Endothelial cell of umbilical vein (primary cell): ENCODE data around the gene CEP68. TPM values are rescaled to one million over a fixed set of nuclear protein-coding genes. Genes with fewer than 3 reads are reported as not detected.

ENCODE experiments used
- BruUV-seq: library from RNA; stranded (reverse); fragments of 400-500 nt; replicated peaks from 2 replicates; lab custom pipeline; 2021; lab: Mats Ljungman, UMichigan
- CTCF ChIA-PET: fragments of 300-600, 350-600 bp; sonication (Branson Sonifier 250); formaldehyde crosslinking; loops from one replicate; lab custom pipeline; 2021; ENCODE audit warnings: antibody characterized with exemption, inconsistent platforms; lab: Charles Lee
- POLR2A ChIA-PET: fragments of 300-600, 350-600 bp; sonication (Branson Sonifier 250); formaldehyde crosslinking; loops from one replicate; lab custom pipeline; 2021; ENCODE audit warnings: antibody characterized with exemption, inconsistent platforms; lab: Charles Lee
- DNase-seq: peaks from one replicate; pipeline ENCODE4 v3.0.0-alpha.2; 2011; ENCODE audit warnings: low read depth, low spot score
- FAIRE-seq: peaks from 2 replicates; lab custom pipeline; 2011; peaks lifted over from hg19 to GRCh38; lab: Jason Lieb, UNC
- H2AFZ ChIP-seq: 2 replicates; pipeline ENCODE4 v1.6.0; 2012; ENCODE audit warnings: low read depth, low read length, control low read depth, inconsistent platforms
- H3K27ac ChIP-seq: 2 replicates; pipeline ENCODE4 v1.5.1; 2011; ENCODE audit warnings: low read depth, mild to moderate bottlenecking, control low read depth, low read length, moderate library complexity; ENCODE audit not compliant: insufficient read depth
- H3K27me3 ChIP-seq, 2 experiments: 2 replicates each; pipeline versions ENCODE4 v1.6.0 to v1.6.1; 2011; ENCODE audit warnings: low read length in 2 of 2, mixed read lengths in 1 of 2; ENCODE audit not compliant: control insufficient read depth in 2 of 2, insufficient read depth in 2 of 2
- H3K36me3 ChIP-seq, 2 experiments: 2 replicates in 1 of 2; 3 replicates in 1 of 2; pipeline ENCODE4 v1.5.1; 2011; ENCODE audit warnings: low read length in 2 of 2, mild to moderate bottlenecking in 1 of 2, moderate library complexity in 1 of 2; ENCODE audit not compliant: control insufficient read depth in 2 of 2, insufficient read depth in 2 of 2; ENCODE audit errors: extremely low read depth in 1 of 2
- H3K4me1 ChIP-seq: 3 replicates; pipeline ENCODE4 v1.5.1; 2011; ENCODE audit warnings: mild to moderate bottlenecking, low read length; ENCODE audit not compliant: control insufficient read depth, insufficient read depth; ENCODE audit errors: extremely low read depth
- H3K4me2 ChIP-seq: 2 replicates; pipeline ENCODE4 v1.6.1; 2011; ENCODE audit warnings: low read length, control low read depth, mixed read lengths; ENCODE audit not compliant: insufficient read depth
- H3K4me3 ChIP-seq, 3 experiments: fragments of 200-600 bp in 1 of 3; sonication (generic), shearing (Covaris generic) in 1 of 3; replicated peaks in 1 of 3; 2 replicates each; pipeline ENCODE4 v1.5.1; 2011 to 2016; ENCODE audit warnings: control low read depth in 3 of 3, low read length in 3 of 3, mild to moderate bottlenecking in 2 of 3, inconsistent platforms in 1 of 3, low read depth in 1 of 3, moderate library complexity in 1 of 3; ENCODE audit not compliant: insufficient read depth in 1 of 3
- H3K79me2 ChIP-seq: 2 replicates; pipeline ENCODE4 v1.6.0; 2012; ENCODE audit warnings: low read length, inconsistent platforms; ENCODE audit not compliant: control insufficient read depth, insufficient read depth
- H3K9ac ChIP-seq: replicated peaks from 2 replicates; pipeline ENCODE3; 2011; ENCODE audit warnings: low read length, control low read depth; ENCODE audit not compliant: insufficient read depth; ENCODE audit errors: extremely low read depth
- H3K9me1 ChIP-seq: replicated peaks from 3 replicates; pipeline ENCODE4 v1.6.0; 2011; ENCODE audit warnings: mild to moderate bottlenecking, low read length; ENCODE audit not compliant: control insufficient read depth, insufficient read depth; ENCODE audit errors: extremely low read depth
- H3K9me3 ChIP-seq: replicated peaks from 2 replicates; pipeline ENCODE4 v1.5.1; 2012; ENCODE audit warnings: low read length, inconsistent platforms; ENCODE audit not compliant: control insufficient read depth, insufficient read depth
- H4K20me1 ChIP-seq: replicated peaks from 2 replicates; pipeline ENCODE3; 2011; ENCODE audit warnings: mild to moderate bottlenecking, low read length; ENCODE audit not compliant: control insufficient read depth, insufficient read depth; ENCODE audit errors: extremely low read depth
- GATA2 ChIP-seq: IDR thresholded peaks from 2 replicates; pipeline ENCODE4 v1.7.0; 2011; ENCODE audit warnings: low read depth, mild to moderate bottlenecking, moderate library complexity, mixed read lengths, low read length; ENCODE audit not compliant: insufficient read length, insufficient read depth
- JUN ChIP-seq: IDR thresholded peaks from 2 replicates; pipeline ENCODE4 v1.6.1; 2011; ENCODE audit warnings: borderline replicate concordance, low read depth; ENCODE audit not compliant: insufficient read length, insufficient read depth
- MYC ChIP-seq: IDR thresholded peaks from one replicate; pipeline ENCODE4 v1.6.1; 2011; ENCODE audit warnings: mild to moderate bottlenecking, low read depth, low read length
- POLR2AphosphoS5 ChIP-seq: IDR thresholded peaks from 2 replicates; pipeline ENCODE4 v1.6.1; 2012; ENCODE audit warnings: low read depth, mild to moderate bottlenecking, control low read depth, low read length, moderate library complexity; ENCODE audit not compliant: insufficient read depth
- dilution Hi-C: fragments of 300-500 bp; cut with MboI; formaldehyde crosslinking; loops from one replicate; pipeline ENCODE4 v1.15.0; 2019; ENCODE audit warnings: low sequenced_read_pairs; ENCODE audit not compliant: extremely low pct_ligation_motif_present
- intact Hi-C: fragments of 100-400 bp; cut with micrococcal nuclease; formaldehyde crosslinking; loops from one replicate; pipeline ENCODE4 v1.10.0; 2022
- polyA plus RNA-seq, 4 experiments: library from polyadenylated mRNA; depleted of rRNA in 3 of 4; stranded (reverse) in 3 of 4; unstranded in 1 of 4; fragments of >200 nt; gene quantifications; 2 replicates each; pipeline versions ENCODE4 v1.2.1 to v1.2.3, GENCODE V29; 2011 to 2012; ENCODE audit warnings: missing spikeins in 1 of 4
- total RNA-seq: library from RNA; stranded (reverse); gene quantifications from 2 replicates; pipeline ENCODE4 v1.2.3, GENCODE V29; 2021
- TF ChIP-seq, protein P1 (sequence below): IDR thresholded peaks from 2 replicates; pipeline ENCODE4 v1.6.1; 2011; ENCODE audit not compliant: insufficient read depth, insufficient read length
- TF ChIP-seq, protein P2 (sequence below), 2 donors: IDR thresholded peaks; 1 replicate in 1 of 2; 2 replicates in 1 of 2; pipeline ENCODE4 v1.5.1; 2011; ENCODE audit warnings: low read length in 2 of 2, mild to moderate bottlenecking in 2 of 2, moderate library complexity in 2 of 2, control low read depth in 1 of 2, inconsistent platforms in 1 of 2, low read depth in 1 of 2; ENCODE audit not compliant: insufficient read depth in 1 of 2; ENCODE audit errors: extremely low read depth in 1 of 2

The CEP68 gene
- total and polyA plus RNA-seq, 2 donors (not counting 3 experiments of a cell fraction or from before 2014, with no cell fraction given), result 21.4 to 22.0 TPM

DNA sequence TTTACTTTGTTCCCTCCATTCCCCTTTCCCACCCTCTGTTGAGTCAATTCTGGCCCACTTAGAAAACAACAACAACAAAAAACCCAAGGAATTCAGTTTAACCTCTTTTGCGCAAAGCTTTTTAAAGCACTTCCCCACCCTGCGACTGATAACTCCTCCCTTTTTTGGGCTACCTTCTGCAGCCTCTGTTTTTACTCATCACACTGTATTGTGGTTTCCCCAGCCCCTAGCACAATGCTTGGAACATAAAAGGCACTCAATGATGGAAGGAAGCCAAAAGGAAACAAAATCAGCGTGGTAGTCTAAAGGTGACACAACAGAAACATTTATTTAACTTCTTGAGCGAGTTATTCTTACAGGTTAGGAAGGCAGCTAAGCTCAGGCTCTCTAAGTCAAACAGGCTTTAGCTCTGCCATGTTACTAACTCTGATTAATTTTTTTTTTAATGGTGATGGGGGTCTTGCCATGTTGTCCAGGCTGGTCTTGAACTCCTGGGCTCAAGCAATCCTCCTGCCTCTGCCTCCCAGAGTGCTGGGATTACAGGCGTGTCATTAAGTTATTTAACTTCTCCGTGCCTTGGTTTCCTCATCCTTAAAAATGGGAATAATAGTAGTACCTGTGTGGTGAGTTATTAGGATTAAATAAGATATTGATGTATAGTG lies 1.3 kb downstream of the CEP68 start:
- H4K20me1 ChIP-seq, result no peaks in the 10 kb centered on the region
- peaks cover 24% of the 10 kb centered on the region for H3K79me2 ChIP-seq
- FAIRE-seq, result peak; percentile 92
- peak overlapping the region; percentile 1 to 96 (median 74) for H3K4me3 ChIP-seq
- H3K36me3 ChIP-seq, result no peaks in the 10 kb centered on the region
- POLR2A ChIA-PET, result no interaction called here
- dilution Hi-C loops (no loop called here), intact Hi-C loops (loop anchor here (1.0 to 5.0 kb wide), 3 partner anchors 73 to 375 kb away; partner anchors contain the start of genes ACTR2, RAB1A and SPRED2)
- TF ChIP-seq, protein P1, sequence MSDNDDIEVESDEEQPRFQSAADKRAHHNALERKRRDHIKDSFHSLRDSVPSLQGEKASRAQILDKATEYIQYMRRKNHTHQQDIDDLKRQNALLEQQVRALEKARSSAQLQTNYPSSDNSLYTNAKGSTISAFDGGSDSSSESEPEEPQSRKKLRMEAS, result no peak
- TF ChIP-seq MYC, result no peak
- peak overlapping the region; percentile 81 for H3K27ac ChIP-seq
- peaks cover 33% of the 10 kb centered on the region for H3K4me1 ChIP-seq
- peak overlapping the region; percentile 98 for H3K4me2 ChIP-seq
- no peaks in the 10 kb centered on the region for H3K9me3 ChIP-seq
- BruUV-seq, result TSS peak; percentile 35
- peak overlapping the region; percentile 22 for H2AFZ ChIP-seq
- H3K27me3 ChIP-seq, result no peaks in the 10 kb centered on the region
- DNase-seq, result peak; percentile 89
- CTCF ChIA-PET, result interaction anchor here (0.8 to 1.8 kb wide), 7 partner anchors 10 to 140 kb away, joined by 3 to 9 read pairs (median 3); no protein-coding TSS in a partner anchor
- H3K9me1 ChIP-seq, result peaks cover 2% of the 10 kb centered on the region
- peak overlapping the region; percentile 83 for H3K9ac ChIP-seq

DNA sequence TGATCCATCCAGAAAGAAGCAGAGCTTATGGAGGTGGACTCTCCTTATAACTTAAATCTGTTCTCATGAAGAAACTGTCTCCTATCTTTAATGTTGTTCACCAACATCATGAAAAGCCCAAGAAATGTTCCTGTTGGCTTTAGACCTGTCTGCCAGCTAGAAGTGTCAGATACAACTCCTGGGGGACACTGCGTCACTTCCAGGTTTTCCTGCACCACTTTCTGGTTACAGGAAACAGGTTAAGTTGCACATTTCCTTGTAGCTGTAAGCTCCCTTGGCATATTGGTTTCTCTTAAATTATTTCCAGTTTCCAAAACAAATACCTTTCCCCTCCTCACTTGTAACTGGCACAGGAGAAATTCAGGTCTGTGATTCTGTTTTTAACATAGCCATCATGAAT lies 2.9 kb downstream of the CEP68 start:
- Histone ChIP-seq H3K4me3 (peak overlapping the region in 1 of 3 experiments; percentile 5), H3K27me3 (no peaks in the 10 kb centered on the region), H3K27ac (peak overlapping the region; percentile 68), H3K4me2 (peak overlapping the region; percentile 71), H3K4me1 (peaks cover 34% of the 10 kb centered on the region), H3K9ac (no peak overlapping the region), H4K20me1 (no peaks in the 10 kb centered on the region), H3K9me1 (peaks cover 2% of the 10 kb centered on the region), H3K79me2 (peaks cover 35% of the 10 kb centered on the region), H3K36me3 (no peaks in the 10 kb centered on the region), H3K9me3 (no peaks in the 10 kb centered on the region), H2AFZ (no peak overlapping the region)
- intact Hi-C loops (loop anchor here (5.0 kb wide), 1 partner anchor 168 kb away; the partner anchor contains the start of gene ACTR2), dilution Hi-C loops (no loop called here)
- peak; percentile 89 for DNase-seq
- ChIA-PET POLR2A (interaction anchor here (1.1 kb wide), 1 partner anchor 22 kb away, joined by 10 read pairs; no protein-coding TSS in a partner anchor), CTCF (interaction anchor here (0.6 to 2.1 kb wide), 5 partner anchors 22 to 141 kb away, joined by 3 to 9 read pairs (median 7); partner anchors contain the start of gene RAB1A)
- no TSS peak for BruUV-seq
- FAIRE-seq, result peak; percentile 96
- TF ChIP-seq, protein P1, result no peak
- TF ChIP-seq JUN, result peak; percentile 25
- TF ChIP-seq, protein P2, sequence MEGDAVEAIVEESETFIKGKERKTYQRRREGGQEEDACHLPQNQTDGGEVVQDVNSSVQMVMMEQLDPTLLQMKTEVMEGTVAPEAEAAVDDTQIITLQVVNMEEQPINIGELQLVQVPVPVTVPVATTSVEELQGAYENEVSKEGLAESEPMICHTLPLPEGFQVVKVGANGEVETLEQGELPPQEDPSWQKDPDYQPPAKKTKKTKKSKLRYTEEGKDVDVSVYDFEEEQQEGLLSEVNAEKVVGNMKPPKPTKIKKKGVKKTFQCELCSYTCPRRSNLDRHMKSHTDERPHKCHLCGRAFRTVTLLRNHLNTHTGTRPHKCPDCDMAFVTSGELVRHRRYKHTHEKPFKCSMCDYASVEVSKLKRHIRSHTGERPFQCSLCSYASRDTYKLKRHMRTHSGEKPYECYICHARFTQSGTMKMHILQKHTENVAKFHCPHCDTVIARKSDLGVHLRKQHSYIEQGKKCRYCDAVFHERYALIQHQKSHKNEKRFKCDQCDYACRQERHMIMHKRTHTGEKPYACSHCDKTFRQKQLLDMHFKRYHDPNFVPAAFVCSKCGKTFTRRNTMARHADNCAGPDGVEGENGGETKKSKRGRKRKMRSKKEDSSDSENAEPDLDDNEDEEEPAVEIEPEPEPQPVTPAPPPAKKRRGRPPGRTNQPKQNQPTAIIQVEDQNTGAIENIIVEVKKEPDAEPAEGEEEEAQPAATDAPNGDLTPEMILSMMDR (IDR thresholded peaks at IDR 0.05; ENCODE audit: extremely low read depth in 1 of 2, insufficient read depth in 1 of 2, low read depth in 1 of 2, low read length in 2 of 2), result no peak
- TF ChIP-seq POLR2AphosphoS5, result peak; percentile 32
- TF ChIP-seq GATA2, result no peak
